ENCODE data around the gene FUNDC2.

FUNDC2 gene

DNA sequence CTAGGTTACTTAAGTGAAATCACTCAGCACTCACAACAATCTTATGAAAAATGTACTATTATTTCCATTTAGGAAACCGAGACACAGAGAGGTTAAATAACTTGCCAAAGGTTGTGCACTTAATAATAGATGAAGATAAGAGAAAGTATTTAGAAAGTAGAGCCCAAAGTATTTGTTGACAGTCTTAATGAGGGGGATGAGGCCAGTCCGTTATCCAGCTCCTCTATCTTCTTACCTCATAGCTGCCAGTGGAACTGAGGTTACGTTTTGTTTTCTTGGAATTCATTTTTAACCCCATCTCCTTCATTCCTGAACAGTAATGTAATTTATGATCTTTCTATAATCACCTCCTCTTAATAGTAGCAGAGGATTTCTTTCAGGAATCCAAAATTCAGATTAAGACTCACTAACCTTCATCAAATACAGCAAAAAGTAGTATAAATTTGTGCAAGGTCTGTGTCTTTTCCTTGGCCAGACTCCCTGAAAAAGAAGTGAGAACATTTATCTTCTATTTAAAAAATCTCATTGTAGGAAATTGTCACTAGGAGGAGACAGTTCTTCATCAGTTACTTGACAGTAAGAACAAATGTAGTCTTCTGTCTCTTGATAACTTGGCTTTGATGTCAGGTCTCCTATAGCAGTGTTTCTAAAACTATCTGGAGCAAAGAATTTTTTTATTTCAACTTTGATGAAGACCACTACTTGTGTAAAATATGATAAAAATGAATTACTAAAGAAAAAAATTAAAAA is 39.6 kb upstream of the FUNDC2 start:
- H2AK5ac ChIP-seq (ENCODE audit: low read length, severe bottlenecking): no peak overlapping the region
- no peak overlapping the region for H3K4me2 ChIP-seq (ENCODE audit: low read length, poor library complexity, severe bottlenecking)
- H3K9me3 ChIP-seq (ENCODE audit: control insufficient read depth, low read length): peaks cover 8% of the 10 kb centered on the region
- H2AFZ ChIP-seq (ENCODE audit: low read depth, low read length): no peak overlapping the region
- no peak overlapping the region for H2BK120ac ChIP-seq (ENCODE audit: low read depth, low read length)
- H2BK15ac ChIP-seq (ENCODE audit: low read depth, poor library complexity, severe bottlenecking): no peak overlapping the region
- no peaks in the 10 kb centered on the region for H3K27me3 ChIP-seq (ENCODE audit: control insufficient read depth in 1 of 2, insufficient read depth in 1 of 2, low read length in 2 of 2)
- no CpG with 5 or more reads among the region's 3 CpGs for whole genome bisulfite sequencing
- no peaks in the 10 kb centered on the region for H3K79me1 ChIP-seq (replicated peaks; ENCODE audit: low read length, poor library complexity, severe bottlenecking)
- H3K4ac ChIP-seq (ENCODE audit: low read depth in 1 of 2, low read length in 2 of 2): no peak overlapping the region
- H3K14ac ChIP-seq (ENCODE audit: low read length in 2 of 2): no peak overlapping the region
- H4K91ac ChIP-seq (ENCODE audit: low read length): no peak overlapping the region
- no peaks in the 10 kb centered on the region for H3K4me1 ChIP-seq (ENCODE audit: control insufficient read depth, insufficient read depth, low read depth, low read length)
- no peak overlapping the region for H3K27ac ChIP-seq (ENCODE audit: low read length, poor library complexity, severe bottlenecking)
- H3K9ac ChIP-seq (ENCODE audit: low read length): no peak overlapping the region
- H3K18ac ChIP-seq (ENCODE audit: low read depth in 1 of 2, low read length in 2 of 2): no peak overlapping the region
- no peak overlapping the region for H2BK12ac ChIP-seq (ENCODE audit: low read length in 2 of 2)
- H3K36me3 ChIP-seq (ENCODE audit: control insufficient read depth in 1 of 2, insufficient read depth in 2 of 2, low read depth in 1 of 2, low read length in 2 of 2): no peaks in the 10 kb centered on the region
- no peak overlapping the region for H3K4me3 ChIP-seq (ENCODE audit: insufficient read depth in 1 of 2, low read depth in 1 of 2, low read length in 2 of 2)
- no peak for DNase-seq
- H4K8ac ChIP-seq (ENCODE audit: low read length): no peak overlapping the region
- H2BK5ac ChIP-seq (ENCODE audit: low read depth, low read length, poor library complexity, severe bottlenecking): no peak overlapping the region
- no peak overlapping the region for H3K23ac ChIP-seq (ENCODE audit: low read length in 2 of 2)

- no peak overlapping the region for H2BK120ac ChIP-seq (ENCODE audit: low read depth, low read length)
- peaks cover 8% of the 10 kb centered on the region for H3K9me3 ChIP-seq (ENCODE audit: control insufficient read depth, low read length)
- no peak overlapping the region for H4K91ac ChIP-seq (ENCODE audit: low read length)
- no peak overlapping the region for H2BK5ac ChIP-seq (ENCODE audit: low read depth, low read length, poor library complexity, severe bottlenecking)
- H3K23ac ChIP-seq (ENCODE audit: low read length in 2 of 2): no peak overlapping the region
- DNase-seq: no peak
- no peak overlapping the region for H2AK5ac ChIP-seq (ENCODE audit: low read length, severe bottlenecking)
- H3K27me3 ChIP-seq (ENCODE audit: control insufficient read depth in 1 of 2, insufficient read depth in 1 of 2, low read length in 2 of 2): no peaks in the 10 kb centered on the region
- no peak overlapping the region for H2BK12ac ChIP-seq (ENCODE audit: low read length in 2 of 2)
- 73% methylated on average over 1 of the region's 3 CpGs for WGBS
- H3K18ac ChIP-seq (ENCODE audit: low read depth in 1 of 2, low read length in 2 of 2): no peak overlapping the region
- no peak overlapping the region for H2BK15ac ChIP-seq (ENCODE audit: low read depth, poor library complexity, severe bottlenecking)
- H3K4me1 ChIP-seq (ENCODE audit: control insufficient read depth, insufficient read depth, low read depth, low read length): no peaks in the 10 kb centered on the region
- no peak overlapping the region for H3K4me2 ChIP-seq (ENCODE audit: low read length, poor library complexity, severe bottlenecking)
- no peak overlapping the region for H3K4me3 ChIP-seq (ENCODE audit: insufficient read depth in 1 of 2, low read depth in 1 of 2, low read length in 2 of 2)
- H3K14ac ChIP-seq (ENCODE audit: low read length in 2 of 2): no peak overlapping the region
- H3K27ac ChIP-seq (ENCODE audit: low read length, poor library complexity, severe bottlenecking): no peak overlapping the region
- no peaks in the 10 kb centered on the region for H3K79me1 ChIP-seq (replicated peaks; ENCODE audit: low read length, poor library complexity, severe bottlenecking)
- H3K36me3 ChIP-seq (ENCODE audit: control insufficient read depth in 1 of 2, insufficient read depth in 2 of 2, low read depth in 1 of 2, low read length in 2 of 2): no peaks in the 10 kb centered on the region
- no peak overlapping the region for H2AFZ ChIP-seq (ENCODE audit: low read depth, low read length)
- no peak overlapping the region for H3K4ac ChIP-seq (ENCODE audit: low read depth in 1 of 2, low read length in 2 of 2)
- no peak overlapping the region for H4K8ac ChIP-seq (ENCODE audit: low read length)
- no peak overlapping the region for H3K9ac ChIP-seq (ENCODE audit: low read length)
These were observed 38.7 kb upstream of the FUNDC2 start for GRCh38 chrX:154987940-154988339.

GRCh38 chrX:154988719-154989118 is 37.9 kb upstream of the FUNDC2 start:
- H3K79me1 ChIP-seq (replicated peaks; ENCODE audit: low read length, poor library complexity, severe bottlenecking): no peaks in the 10 kb centered on the region
- no peak overlapping the region for H2BK120ac ChIP-seq (ENCODE audit: low read depth, low read length)
- H2BK15ac ChIP-seq (ENCODE audit: low read depth, poor library complexity, severe bottlenecking): no peak overlapping the region
- H3K36me3 ChIP-seq (ENCODE audit: control insufficient read depth in 1 of 2, insufficient read depth in 2 of 2, low read depth in 1 of 2, low read length in 2 of 2): no peaks in the 10 kb centered on the region
- H3K4me2 ChIP-seq (ENCODE audit: low read length, poor library complexity, severe bottlenecking): no peak overlapping the region
- no peak overlapping the region for H3K27ac ChIP-seq (ENCODE audit: low read length, poor library complexity, severe bottlenecking)
- H2AK5ac ChIP-seq (ENCODE audit: low read length, severe bottlenecking): no peak overlapping the region
- no peak overlapping the region for H3K4ac ChIP-seq (ENCODE audit: low read depth in 1 of 2, low read length in 2 of 2)
- no peak overlapping the region for H4K91ac ChIP-seq (ENCODE audit: low read length)
- H3K4me1 ChIP-seq (ENCODE audit: control insufficient read depth, insufficient read depth, low read depth, low read length): no peaks in the 10 kb centered on the region
- H2AFZ ChIP-seq (ENCODE audit: low read depth, low read length): no peak overlapping the region
- H2BK12ac ChIP-seq (ENCODE audit: low read length in 2 of 2): no peak overlapping the region
- H3K9ac ChIP-seq (ENCODE audit: low read length): no peak overlapping the region
- H3K14ac ChIP-seq (ENCODE audit: low read length in 2 of 2): no peak overlapping the region
- H3K18ac ChIP-seq (ENCODE audit: low read depth in 1 of 2, low read length in 2 of 2): no peak overlapping the region
- peaks cover 8% of the 10 kb centered on the region for H3K9me3 ChIP-seq (ENCODE audit: control insufficient read depth, low read length)
- no CpG with 5 or more reads among the region's 3 CpGs for WGBS
- no peak overlapping the region for H4K8ac ChIP-seq (ENCODE audit: low read length)
- DNase-seq: no peak
- no peak overlapping the region for H3K23ac ChIP-seq (ENCODE audit: low read length in 2 of 2)
- H3K4me3 ChIP-seq (ENCODE audit: insufficient read depth in 1 of 2, low read depth in 1 of 2, low read length in 2 of 2): no peak overlapping the region
- H3K27me3 ChIP-seq (ENCODE audit: control insufficient read depth in 1 of 2, insufficient read depth in 1 of 2, low read length in 2 of 2): no peaks in the 10 kb centered on the region
- no peak overlapping the region for H2BK5ac ChIP-seq (ENCODE audit: low read depth, low read length, poor library complexity, severe bottlenecking)

GRCh38 chrX:154990496-154990895 is 36.1 kb upstream of the FUNDC2 start:
- Histone ChIP-seq H2AK5ac (ENCODE audit: low read length, severe bottlenecking) (no peak overlapping the region), H2BK5ac (ENCODE audit: low read depth, low read length, poor library complexity, severe bottlenecking) (no peak overlapping the region), H3K9me3 (ENCODE audit: control insufficient read depth, low read length) (peaks cover 8% of the 10 kb centered on the region), H2AFZ (ENCODE audit: low read depth, low read length) (no peak overlapping the region), H3K27ac (ENCODE audit: low read length, poor library complexity, severe bottlenecking) (no peak overlapping the region), H2BK12ac (ENCODE audit: low read length in 2 of 2) (no peak overlapping the region), H3K9ac (ENCODE audit: low read length) (no peak overlapping the region), H3K4me2 (ENCODE audit: low read length, poor library complexity, severe bottlenecking) (no peak overlapping the region), H3K36me3 (ENCODE audit: control insufficient read depth in 1 of 2, insufficient read depth in 2 of 2, low read depth in 1 of 2, low read length in 2 of 2) (no peaks in the 10 kb centered on the region), H2BK120ac (ENCODE audit: low read depth, low read length) (no peak overlapping the region), H4K8ac (ENCODE audit: low read length) (no peak overlapping the region), H3K18ac (ENCODE audit: low read depth in 1 of 2, low read length in 2 of 2) (no peak overlapping the region), H3K14ac (ENCODE audit: low read length in 2 of 2) (no peak overlapping the region), H3K79me1 (replicated peaks; ENCODE audit: low read length, poor library complexity, severe bottlenecking) (no peaks in the 10 kb centered on the region), H3K4me1 (ENCODE audit: control insufficient read depth, insufficient read depth, low read depth, low read length) (no peaks in the 10 kb centered on the region), H2BK15ac (ENCODE audit: low read depth, poor library complexity, severe bottlenecking) (no peak overlapping the region), H4K91ac (ENCODE audit: low read length) (no peak overlapping the region), H3K4ac (ENCODE audit: low read depth in 1 of 2, low read length in 2 of 2) (no peak overlapping the region), H3K23ac (ENCODE audit: low read length in 2 of 2) (no peak overlapping the region), H3K4me3 (ENCODE audit: insufficient read depth in 1 of 2, low read depth in 1 of 2, low read length in 2 of 2) (no peak overlapping the region), H3K27me3 (ENCODE audit: control insufficient read depth in 1 of 2, insufficient read depth in 1 of 2, low read length in 2 of 2) (no peaks in the 10 kb centered on the region)
- 67% methylated on average over 3 of the region's 3 CpGs for WGBS
- no peak for DNase-seq
